Measurements from ENCODE around the gene SIRT5.

The SIRT5 gene

GRCh38 chr6:13554929-13555333 lies 19.5 kb upstream of the SIRT5 start:
- DNase-seq, result no peak

- no peak for DNase-seq
These were observed 16.6 kb upstream of the SIRT5 start for GRCh38 chr6:13557841-13558240.

- no peak for DNase-seq
These were observed 15.7 kb upstream of the SIRT5 start for GRCh38 chr6:13558718-13559117.

GRCh38 chr6:13559251-13559650 lies 15.2 kb upstream of the SIRT5 start:
- peak; percentile 88 for DNase-seq

GRCh38 chr6:13559968-13560650 lies 14.3 kb upstream of the SIRT5 start:
- DNase-seq, result no peak

- DNase-seq, result no peak
These were observed 13.8 kb upstream of the SIRT5 start for GRCh38 chr6:13560651-13561044.

- no peak for DNase-seq
These were observed 12.7 kb upstream of the SIRT5 start for GRCh38 chr6:13561624-13562267.

- no peak for DNase-seq
These were observed 11.4 kb upstream of the SIRT5 start for GRCh38 chr6:13563009-13563408.

GRCh38 chr6:13565921-13566320 lies 8.5 kb upstream of the SIRT5 start:
- DNase-seq, result no peak

- DNase-seq, result no peak
These were observed 7.9 kb upstream of the SIRT5 start for GRCh38 chr6:13566500-13566899.

- no peak for DNase-seq
These were observed 5.4 kb upstream of the SIRT5 start for GRCh38 chr6:13568970-13569369.

GRCh38 chr6:13572240-13572639 lies 2.2 kb upstream of the SIRT5 start:
- DNase-seq, result no peak

- no peak for DNase-seq
These were observed 1.3 kb upstream of the SIRT5 start for GRCh38 chr6:13572951-13573654.

GRCh38 chr6:13573669-13574110 lies 711 bp upstream of the SIRT5 start:
- DNase-seq, result no peak

- DNase-seq, result peak; percentile 93
These were observed 241 bp upstream of the SIRT5 start for GRCh38 chr6:13574149-13574570.

GRCh38 chr6:13575377-13575775 lies 975 bp downstream of the SIRT5 start:
- no peak for DNase-seq

- no peak for DNase-seq
These were observed 1.6 kb downstream of the SIRT5 start for GRCh38 chr6:13576017-13576416.

- DNase-seq, result no peak
These were observed 3.5 kb downstream of the SIRT5 start for GRCh38 chr6:13577926-13578325.

GRCh38 chr6:13579911-13580310 lies 5.5 kb downstream of the SIRT5 start:
- no peak for DNase-seq

GRCh38 chr6:13581700-13582229 lies 7.4 kb downstream of the SIRT5 start:
- DNase-seq, result no peak

- DNase-seq, result no peak
These were observed 12.5 kb downstream of the SIRT5 start for GRCh38 chr6:13586603-13587542.

GRCh38 chr6:13589801-13590200 lies 15.4 kb downstream of the SIRT5 start:
- DNase-seq, result no peak

Measured in NCI-H2029 treated with DMSO at 0.1 percent for 48 hours (cell line).